ENCODE results near the gene RUBCNL. TPM values are rescaled to one million over a fixed set of nuclear protein-coding genes. Genes with fewer than 3 reads are reported as not detected.
"Not testable (repeated sequence)": the region's sequence is repeated elsewhere in the genome, so short reads cannot be mapped to it uniquely, and the experiment has no call there.

Gene RUBCNL
- total RNA-seq, 1 experiment from 2014 or later: 1.9 TPM

DNA sequence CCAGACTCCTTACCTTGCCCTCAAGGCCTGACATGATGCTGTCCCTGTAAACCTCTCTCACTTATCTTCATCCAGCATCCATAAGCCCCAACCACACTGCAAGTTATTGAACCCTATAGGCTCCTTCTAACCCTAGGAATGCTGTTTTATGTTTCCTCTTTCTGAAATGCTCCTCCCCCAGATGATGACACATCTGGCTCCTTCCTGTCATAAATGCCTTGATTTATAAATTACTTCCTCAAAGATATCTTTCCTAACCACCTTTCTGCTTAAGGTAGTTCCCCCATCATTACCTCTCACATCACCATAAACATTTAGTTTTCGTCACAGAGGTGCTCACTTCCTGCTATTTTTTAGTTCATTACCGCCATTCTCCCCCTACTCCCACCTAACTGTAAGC, 12.3 kb downstream of the RUBCNL start:
- DNase-seq (ENCODE audit: low spot score): no peak
- ATAC-seq: no peak
- TF ChIP-seq MXD4 (CRISPR knock-in tag; IDR thresholded peaks at IDR 0.05; ENCODE audit: borderline replicate concordance): no peak
- no peak for TF ChIP-seq JUN (CRISPR knock-in tag; IDR thresholded peaks at IDR 0.05)
- TF ChIP-seq, protein P1, sequence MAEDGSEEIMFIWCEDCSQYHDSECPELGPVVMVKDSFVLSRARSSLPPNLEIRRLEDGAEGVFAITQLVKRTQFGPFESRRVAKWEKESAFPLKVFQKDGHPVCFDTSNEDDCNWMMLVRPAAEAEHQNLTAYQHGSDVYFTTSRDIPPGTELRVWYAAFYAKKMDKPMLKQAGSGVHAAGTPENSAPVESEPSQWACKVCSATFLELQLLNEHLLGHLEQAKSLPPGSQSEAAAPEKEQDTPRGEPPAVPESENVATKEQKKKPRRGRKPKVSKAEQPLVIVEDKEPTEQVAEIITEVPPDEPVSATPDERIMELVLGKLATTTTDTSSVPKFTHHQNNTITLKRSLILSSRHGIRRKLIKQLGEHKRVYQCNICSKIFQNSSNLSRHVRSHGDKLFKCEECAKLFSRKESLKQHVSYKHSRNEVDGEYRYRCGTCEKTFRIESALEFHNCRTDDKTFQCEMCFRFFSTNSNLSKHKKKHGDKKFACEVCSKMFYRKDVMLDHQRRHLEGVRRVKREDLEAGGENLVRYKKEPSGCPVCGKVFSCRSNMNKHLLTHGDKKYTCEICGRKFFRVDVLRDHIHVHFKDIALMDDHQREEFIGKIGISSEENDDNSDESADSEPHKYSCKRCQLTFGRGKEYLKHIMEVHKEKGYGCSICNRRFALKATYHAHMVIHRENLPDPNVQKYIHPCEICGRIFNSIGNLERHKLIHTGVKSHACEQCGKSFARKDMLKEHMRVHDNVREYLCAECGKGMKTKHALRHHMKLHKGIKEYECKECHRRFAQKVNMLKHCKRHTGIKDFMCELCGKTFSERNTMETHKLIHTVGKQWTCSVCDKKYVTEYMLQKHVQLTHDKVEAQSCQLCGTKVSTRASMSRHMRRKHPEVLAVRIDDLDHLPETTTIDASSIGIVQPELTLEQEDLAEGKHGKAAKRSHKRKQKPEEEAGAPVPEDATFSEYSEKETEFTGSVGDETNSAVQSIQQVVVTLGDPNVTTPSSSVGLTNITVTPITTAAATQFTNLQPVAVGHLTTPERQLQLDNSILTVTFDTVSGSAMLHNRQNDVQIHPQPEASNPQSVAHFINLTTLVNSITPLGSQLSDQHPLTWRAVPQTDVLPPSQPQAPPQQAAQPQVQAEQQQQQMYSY (CRISPR knock-in tag; IDR thresholded peaks at IDR 0.05): no peak
- H3K9me3 Mint-ChIP-seq: no peaks in the 10 kb centered on the region
- CTCF ChIA-PET: no interaction called here
- no peaks in the 10 kb centered on the region for H3K36me3 Mint-ChIP-seq
- no peak overlapping the region for H3K4me3 Mint-ChIP-seq
- POLR2A ChIA-PET: no interaction called here
- no peaks in the 10 kb centered on the region for H3K27me3 Mint-ChIP-seq (ENCODE audit: low read depth)
- H3K27ac Mint-ChIP-seq: no peak overlapping the region
- no peaks in the 10 kb centered on the region for H3K4me1 Mint-ChIP-seq

DNA sequence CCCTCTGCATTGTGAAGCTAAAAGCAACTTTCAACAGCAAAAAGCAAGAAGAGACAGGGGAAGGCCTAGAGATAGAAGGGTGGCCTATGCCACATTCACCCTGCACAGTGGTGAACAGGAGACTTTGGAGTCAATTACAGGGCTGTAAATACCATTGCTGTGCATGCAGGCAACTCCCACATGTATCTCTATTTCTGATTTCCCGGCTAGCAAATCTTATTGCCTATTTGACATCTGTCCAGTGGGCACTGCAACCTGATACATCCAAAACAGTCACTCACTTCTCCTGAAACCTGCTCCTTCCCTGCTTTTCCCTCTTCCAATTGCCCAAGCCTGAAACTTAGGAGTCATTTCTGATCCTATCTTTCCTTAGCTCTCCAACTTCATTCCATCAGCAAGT, 13.4 kb downstream of the RUBCNL start:
- no peaks in the 10 kb centered on the region for H3K27me3 Mint-ChIP-seq (ENCODE audit: low read depth)

DNA sequence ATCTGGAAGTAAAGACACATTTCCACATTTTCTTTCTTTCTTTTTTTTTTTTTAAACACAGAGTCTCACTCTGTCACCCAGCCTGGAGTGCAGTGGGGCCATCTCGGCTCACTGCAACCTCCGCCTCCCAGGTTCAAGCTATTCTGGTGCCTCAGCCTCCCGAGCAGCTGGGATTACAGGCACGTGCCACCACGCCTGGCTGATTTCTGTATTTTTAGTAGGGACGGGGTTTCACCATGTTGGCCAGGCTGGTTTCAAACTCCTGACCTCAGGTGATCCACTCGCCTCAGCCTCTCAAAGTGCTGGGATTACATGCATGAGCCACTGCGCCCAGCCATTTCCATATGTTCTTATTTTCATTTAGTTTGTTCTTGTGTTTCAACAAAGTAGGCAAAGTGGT, 14.1 kb downstream of the RUBCNL start:
- H3K4me1 Mint-ChIP-seq; POLR2A ChIA-PET; DNase-seq (ENCODE audit: low spot score); H3K27ac Mint-ChIP-seq; CTCF ChIA-PET; H3K4me3 Mint-ChIP-seq; H3K9me3 Mint-ChIP-seq; H3K27me3 Mint-ChIP-seq (ENCODE audit: low read depth); H3K36me3 Mint-ChIP-seq; ATAC-seq: not testable (repeated sequence)

More for the DNA sequence above, 13.4 kb downstream of the RUBCNL start:
- H3K27ac Mint-ChIP-seq: no peak overlapping the region
- no peaks in the 10 kb centered on the region for H3K9me3 Mint-ChIP-seq
- CTCF ChIA-PET: no interaction called here
- H3K4me1 Mint-ChIP-seq: no peaks in the 10 kb centered on the region
- POLR2A ChIA-PET: no interaction called here
- ATAC-seq (no peak), DNase-seq (ENCODE audit: low spot score) (no peak)
- no peak overlapping the region for H3K4me3 Mint-ChIP-seq
- TF ChIP-seq KAT7 (CRISPR knock-in tag; IDR thresholded peaks at IDR 0.05; ENCODE audit: borderline replicate concordance): no peak
- no peak for TF ChIP-seq CREB1 (CRISPR knock-in tag; IDR thresholded peaks at IDR 0.05)
- no peak for TF ChIP-seq SMAD3 (CRISPR knock-in tag; IDR thresholded peaks at IDR 0.05; ENCODE audit: borderline replicate concordance)
- no peak for TF ChIP-seq FOXP1 (CRISPR knock-in tag; IDR thresholded peaks at IDR 0.05; ENCODE audit: borderline replicate concordance)
- no peaks in the 10 kb centered on the region for H3K36me3 Mint-ChIP-seq

DNA sequence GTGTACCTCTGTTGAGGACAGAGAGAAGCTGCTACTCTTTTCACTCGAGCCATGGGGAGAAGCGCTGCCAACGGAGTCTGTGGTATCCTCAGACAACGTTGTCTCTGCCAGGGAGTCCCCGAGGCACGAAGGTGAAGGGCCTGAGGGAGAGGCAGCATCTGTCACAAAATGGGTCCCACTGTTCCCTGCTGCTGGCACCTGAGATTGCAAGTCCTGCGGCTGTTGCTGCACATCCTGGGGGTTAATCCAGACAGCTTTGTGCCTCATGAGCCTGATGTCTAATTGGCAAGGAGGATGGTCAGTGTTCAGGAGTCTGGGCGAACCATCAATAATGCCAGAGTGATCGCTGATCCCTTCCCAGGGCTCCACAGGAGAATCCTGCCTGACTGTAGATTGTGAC, 15.0 kb downstream of the RUBCNL start:
- ChIA-PET CTCF (no interaction called here), POLR2A (no interaction called here)
- Mint-ChIP-seq H3K27me3 (ENCODE audit: low read depth) (no peaks in the 10 kb centered on the region), H3K36me3 (no peaks in the 10 kb centered on the region), H3K9me3 (no peaks in the 10 kb centered on the region), H3K27ac (no peak overlapping the region), H3K4me1 (no peaks in the 10 kb centered on the region), H3K4me3 (no peak overlapping the region)
- DNase-seq (ENCODE audit: low spot score): no peak
- no peak for ATAC-seq
- TF ChIP-seq HMGA2 (CRISPR knock-in tag; IDR thresholded peaks at IDR 0.05): no peak
- TF ChIP-seq ZBTB21 (CRISPR knock-in tag; IDR thresholded peaks at IDR 0.05; ENCODE audit: borderline replicate concordance): no peak
- TF ChIP-seq, protein P2, sequence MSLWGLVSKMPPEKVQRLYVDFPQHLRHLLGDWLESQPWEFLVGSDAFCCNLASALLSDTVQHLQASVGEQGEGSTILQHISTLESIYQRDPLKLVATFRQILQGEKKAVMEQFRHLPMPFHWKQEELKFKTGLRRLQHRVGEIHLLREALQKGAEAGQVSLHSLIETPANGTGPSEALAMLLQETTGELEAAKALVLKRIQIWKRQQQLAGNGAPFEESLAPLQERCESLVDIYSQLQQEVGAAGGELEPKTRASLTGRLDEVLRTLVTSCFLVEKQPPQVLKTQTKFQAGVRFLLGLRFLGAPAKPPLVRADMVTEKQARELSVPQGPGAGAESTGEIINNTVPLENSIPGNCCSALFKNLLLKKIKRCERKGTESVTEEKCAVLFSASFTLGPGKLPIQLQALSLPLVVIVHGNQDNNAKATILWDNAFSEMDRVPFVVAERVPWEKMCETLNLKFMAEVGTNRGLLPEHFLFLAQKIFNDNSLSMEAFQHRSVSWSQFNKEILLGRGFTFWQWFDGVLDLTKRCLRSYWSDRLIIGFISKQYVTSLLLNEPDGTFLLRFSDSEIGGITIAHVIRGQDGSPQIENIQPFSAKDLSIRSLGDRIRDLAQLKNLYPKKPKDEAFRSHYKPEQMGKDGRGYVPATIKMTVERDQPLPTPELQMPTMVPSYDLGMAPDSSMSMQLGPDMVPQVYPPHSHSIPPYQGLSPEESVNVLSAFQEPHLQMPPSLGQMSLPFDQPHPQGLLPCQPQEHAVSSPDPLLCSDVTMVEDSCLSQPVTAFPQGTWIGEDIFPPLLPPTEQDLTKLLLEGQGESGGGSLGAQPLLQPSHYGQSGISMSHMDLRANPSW (CRISPR knock-in tag; conservative IDR thresholded peaks at IDR 0.05; ENCODE audit: low read depth): no peak
- TF ChIP-seq, protein P3, sequence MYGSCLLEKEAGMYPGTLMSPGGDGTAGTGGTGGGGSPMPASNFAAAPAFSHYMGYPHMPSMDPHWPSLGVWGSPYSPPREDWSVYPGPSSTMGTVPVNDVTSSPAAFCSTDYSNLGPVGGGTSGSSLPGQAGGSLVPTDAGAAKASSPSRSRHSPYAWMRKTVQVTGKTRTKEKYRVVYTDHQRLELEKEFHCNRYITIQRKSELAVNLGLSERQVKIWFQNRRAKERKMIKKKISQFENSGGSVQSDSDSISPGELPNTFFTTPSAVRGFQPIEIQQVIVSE (CRISPR knock-in tag; IDR thresholded peaks at IDR 0.05; ENCODE audit: borderline replicate concordance): no peak
- no peak for TF ChIP-seq JUN (CRISPR knock-in tag; IDR thresholded peaks at IDR 0.05)
- TF ChIP-seq, protein P4, sequence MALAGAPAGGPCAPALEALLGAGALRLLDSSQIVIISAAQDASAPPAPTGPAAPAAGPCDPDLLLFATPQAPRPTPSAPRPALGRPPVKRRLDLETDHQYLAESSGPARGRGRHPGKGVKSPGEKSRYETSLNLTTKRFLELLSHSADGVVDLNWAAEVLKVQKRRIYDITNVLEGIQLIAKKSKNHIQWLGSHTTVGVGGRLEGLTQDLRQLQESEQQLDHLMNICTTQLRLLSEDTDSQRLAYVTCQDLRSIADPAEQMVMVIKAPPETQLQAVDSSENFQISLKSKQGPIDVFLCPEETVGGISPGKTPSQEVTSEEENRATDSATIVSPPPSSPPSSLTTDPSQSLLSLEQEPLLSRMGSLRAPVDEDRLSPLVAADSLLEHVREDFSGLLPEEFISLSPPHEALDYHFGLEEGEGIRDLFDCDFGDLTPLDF (CRISPR knock-in tag; IDR thresholded peaks at IDR 0.05): no peak
- TF ChIP-seq, protein P5, sequence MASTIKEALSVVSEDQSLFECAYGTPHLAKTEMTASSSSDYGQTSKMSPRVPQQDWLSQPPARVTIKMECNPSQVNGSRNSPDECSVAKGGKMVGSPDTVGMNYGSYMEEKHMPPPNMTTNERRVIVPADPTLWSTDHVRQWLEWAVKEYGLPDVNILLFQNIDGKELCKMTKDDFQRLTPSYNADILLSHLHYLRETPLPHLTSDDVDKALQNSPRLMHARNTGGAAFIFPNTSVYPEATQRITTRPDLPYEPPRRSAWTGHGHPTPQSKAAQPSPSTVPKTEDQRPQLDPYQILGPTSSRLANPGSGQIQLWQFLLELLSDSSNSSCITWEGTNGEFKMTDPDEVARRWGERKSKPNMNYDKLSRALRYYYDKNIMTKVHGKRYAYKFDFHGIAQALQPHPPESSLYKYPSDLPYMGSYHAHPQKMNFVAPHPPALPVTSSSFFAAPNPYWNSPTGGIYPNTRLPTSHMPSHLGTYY (CRISPR knock-in tag; IDR thresholded peaks at IDR 0.05): no peak
- TF ChIP-seq, protein P6, sequence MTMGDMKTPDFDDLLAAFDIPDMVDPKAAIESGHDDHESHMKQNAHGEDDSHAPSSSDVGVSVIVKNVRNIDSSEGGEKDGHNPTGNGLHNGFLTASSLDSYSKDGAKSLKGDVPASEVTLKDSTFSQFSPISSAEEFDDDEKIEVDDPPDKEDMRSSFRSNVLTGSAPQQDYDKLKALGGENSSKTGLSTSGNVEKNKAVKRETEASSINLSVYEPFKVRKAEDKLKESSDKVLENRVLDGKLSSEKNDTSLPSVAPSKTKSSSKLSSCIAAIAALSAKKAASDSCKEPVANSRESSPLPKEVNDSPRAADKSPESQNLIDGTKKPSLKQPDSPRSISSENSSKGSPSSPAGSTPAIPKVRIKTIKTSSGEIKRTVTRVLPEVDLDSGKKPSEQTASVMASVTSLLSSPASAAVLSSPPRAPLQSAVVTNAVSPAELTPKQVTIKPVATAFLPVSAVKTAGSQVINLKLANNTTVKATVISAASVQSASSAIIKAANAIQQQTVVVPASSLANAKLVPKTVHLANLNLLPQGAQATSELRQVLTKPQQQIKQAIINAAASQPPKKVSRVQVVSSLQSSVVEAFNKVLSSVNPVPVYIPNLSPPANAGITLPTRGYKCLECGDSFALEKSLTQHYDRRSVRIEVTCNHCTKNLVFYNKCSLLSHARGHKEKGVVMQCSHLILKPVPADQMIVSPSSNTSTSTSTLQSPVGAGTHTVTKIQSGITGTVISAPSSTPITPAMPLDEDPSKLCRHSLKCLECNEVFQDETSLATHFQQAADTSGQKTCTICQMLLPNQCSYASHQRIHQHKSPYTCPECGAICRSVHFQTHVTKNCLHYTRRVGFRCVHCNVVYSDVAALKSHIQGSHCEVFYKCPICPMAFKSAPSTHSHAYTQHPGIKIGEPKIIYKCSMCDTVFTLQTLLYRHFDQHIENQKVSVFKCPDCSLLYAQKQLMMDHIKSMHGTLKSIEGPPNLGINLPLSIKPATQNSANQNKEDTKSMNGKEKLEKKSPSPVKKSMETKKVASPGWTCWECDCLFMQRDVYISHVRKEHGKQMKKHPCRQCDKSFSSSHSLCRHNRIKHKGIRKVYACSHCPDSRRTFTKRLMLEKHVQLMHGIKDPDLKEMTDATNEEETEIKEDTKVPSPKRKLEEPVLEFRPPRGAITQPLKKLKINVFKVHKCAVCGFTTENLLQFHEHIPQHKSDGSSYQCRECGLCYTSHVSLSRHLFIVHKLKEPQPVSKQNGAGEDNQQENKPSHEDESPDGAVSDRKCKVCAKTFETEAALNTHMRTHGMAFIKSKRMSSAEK (CRISPR knock-in tag; IDR thresholded peaks at IDR 0.05; ENCODE audit: borderline replicate concordance): no peak
- TF ChIP-seq NR2C2 (CRISPR knock-in tag; IDR thresholded peaks at IDR 0.05): no peak
- no peak for TF ChIP-seq TP53 (CRISPR knock-in tag; IDR thresholded peaks at IDR 0.05)

All from WTC11 (cell line).